ENCODE data around the gene KLHL30.

DNA sequence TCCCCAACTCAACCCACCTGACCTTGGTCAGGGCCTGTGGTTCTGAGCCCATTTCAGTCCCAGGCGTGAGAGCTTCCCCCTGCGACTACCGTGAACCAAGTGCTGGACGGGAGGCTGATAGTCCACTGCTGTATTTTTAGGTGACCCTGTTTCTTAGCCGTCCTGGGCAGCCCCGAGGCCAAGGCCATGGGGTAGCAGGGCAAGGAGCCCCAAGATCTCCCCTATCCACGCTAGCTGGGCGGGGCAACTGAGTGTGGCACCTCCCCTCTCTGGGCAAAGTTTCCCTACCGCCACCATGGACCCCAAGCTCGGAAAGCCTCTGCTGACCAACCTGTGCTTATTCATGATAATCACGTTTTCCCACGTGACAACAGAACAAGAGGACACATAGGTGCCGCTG is 583 bp upstream of the KLHL30 start:
- TF ChIP-seq CTCF (conservative IDR thresholded peaks at IDR 0.05 in 1 of 2, IDR thresholded peaks at IDR 0.05 in 1 of 2; ENCODE audit: extremely low read depth in 1 of 2, insufficient read depth in 1 of 2, low read depth in 1 of 2, low read length in 2 of 2) (no peak), EZH2 (IDR thresholded peaks at IDR 0.05; ENCODE audit: borderline replicate concordance, low read length) (no peak)

All from mammary epithelial cell (primary cell).